Stomach (tissue), 4 donors: ENCODE results near the gene TENM3.

Source experiments
- POLR2AphosphoS5 ChIP-seq, 3 donors: sonication (generic); formaldehyde crosslinking; IDR thresholded peaks; one replicate each; pipeline ENCODE4 v1.6.1; 2016; ENCODE audit warnings: antibody characterized with exemption in 3 of 3
- TF ChIP-seq, protein P1 (sequence below), 7 experiments: fragments of 450-650 bp in 4 of 7; fragments of 200-600 bp in 3 of 7; sonication (generic) in 3 of 7; IDR thresholded peaks; one replicate each; pipeline ENCODE4 v1.5.1; 2016 to 2019; ENCODE audit warnings: antibody characterized with exemption in 7 of 7, control low read depth in 2 of 7, mild to moderate bottlenecking in 1 of 7

GRCh38 chr4:182221987-182222386 lies 21.2 kb upstream of the TENM3 start:
- TF ChIP-seq POLR2AphosphoS5 (IDR thresholded peaks at IDR 0.05) = no peak
- TF ChIP-seq, protein P1, sequence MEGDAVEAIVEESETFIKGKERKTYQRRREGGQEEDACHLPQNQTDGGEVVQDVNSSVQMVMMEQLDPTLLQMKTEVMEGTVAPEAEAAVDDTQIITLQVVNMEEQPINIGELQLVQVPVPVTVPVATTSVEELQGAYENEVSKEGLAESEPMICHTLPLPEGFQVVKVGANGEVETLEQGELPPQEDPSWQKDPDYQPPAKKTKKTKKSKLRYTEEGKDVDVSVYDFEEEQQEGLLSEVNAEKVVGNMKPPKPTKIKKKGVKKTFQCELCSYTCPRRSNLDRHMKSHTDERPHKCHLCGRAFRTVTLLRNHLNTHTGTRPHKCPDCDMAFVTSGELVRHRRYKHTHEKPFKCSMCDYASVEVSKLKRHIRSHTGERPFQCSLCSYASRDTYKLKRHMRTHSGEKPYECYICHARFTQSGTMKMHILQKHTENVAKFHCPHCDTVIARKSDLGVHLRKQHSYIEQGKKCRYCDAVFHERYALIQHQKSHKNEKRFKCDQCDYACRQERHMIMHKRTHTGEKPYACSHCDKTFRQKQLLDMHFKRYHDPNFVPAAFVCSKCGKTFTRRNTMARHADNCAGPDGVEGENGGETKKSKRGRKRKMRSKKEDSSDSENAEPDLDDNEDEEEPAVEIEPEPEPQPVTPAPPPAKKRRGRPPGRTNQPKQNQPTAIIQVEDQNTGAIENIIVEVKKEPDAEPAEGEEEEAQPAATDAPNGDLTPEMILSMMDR (IDR thresholded peaks at IDR 0.05) = no peak
